ENCODE data around the gene LSM14B. TPM values are rescaled to one million over a fixed set of nuclear protein-coding genes. Genes with fewer than 3 reads are reported as not detected.

LSM14B gene
- total RNA-seq, 1 donor from 2014 or later = 67.8 TPM

DNA sequence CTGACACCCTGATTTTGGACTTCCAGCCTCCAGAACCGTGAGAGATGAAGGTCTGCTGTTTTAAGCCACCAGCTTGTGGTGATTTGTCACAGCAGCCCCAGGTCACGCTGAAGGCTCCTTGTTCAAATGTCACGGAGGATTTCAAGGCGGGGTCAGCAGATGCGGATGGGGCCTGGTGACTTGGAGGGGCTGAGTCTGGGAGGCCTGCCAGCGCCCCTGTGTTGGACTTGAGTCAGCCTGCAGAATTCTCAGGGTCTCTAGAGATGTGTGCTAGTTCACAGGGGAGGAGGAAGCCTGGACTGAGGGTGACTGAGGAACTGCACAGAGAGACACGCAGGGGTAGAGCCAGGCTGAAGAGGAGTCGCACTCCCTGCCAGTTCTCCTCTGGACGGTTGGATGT lies 37.1 kb upstream of the LSM14B start:
- no peaks in the 10 kb centered on the region for H3K4me1 Mint-ChIP-seq (ENCODE audit: unreplicated experiment)
- TF ChIP-seq, protein P1, sequence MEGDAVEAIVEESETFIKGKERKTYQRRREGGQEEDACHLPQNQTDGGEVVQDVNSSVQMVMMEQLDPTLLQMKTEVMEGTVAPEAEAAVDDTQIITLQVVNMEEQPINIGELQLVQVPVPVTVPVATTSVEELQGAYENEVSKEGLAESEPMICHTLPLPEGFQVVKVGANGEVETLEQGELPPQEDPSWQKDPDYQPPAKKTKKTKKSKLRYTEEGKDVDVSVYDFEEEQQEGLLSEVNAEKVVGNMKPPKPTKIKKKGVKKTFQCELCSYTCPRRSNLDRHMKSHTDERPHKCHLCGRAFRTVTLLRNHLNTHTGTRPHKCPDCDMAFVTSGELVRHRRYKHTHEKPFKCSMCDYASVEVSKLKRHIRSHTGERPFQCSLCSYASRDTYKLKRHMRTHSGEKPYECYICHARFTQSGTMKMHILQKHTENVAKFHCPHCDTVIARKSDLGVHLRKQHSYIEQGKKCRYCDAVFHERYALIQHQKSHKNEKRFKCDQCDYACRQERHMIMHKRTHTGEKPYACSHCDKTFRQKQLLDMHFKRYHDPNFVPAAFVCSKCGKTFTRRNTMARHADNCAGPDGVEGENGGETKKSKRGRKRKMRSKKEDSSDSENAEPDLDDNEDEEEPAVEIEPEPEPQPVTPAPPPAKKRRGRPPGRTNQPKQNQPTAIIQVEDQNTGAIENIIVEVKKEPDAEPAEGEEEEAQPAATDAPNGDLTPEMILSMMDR (IDR thresholded peaks at IDR 0.05) = no peak
- no peak overlapping the region for H3K4me3 Mint-ChIP-seq (ENCODE audit: unreplicated experiment)
- no peaks in the 10 kb centered on the region for H3K36me3 Mint-ChIP-seq (ENCODE audit: unreplicated experiment)
- H3K27ac Mint-ChIP-seq (ENCODE audit: unreplicated experiment) = no peak overlapping the region
- no peaks in the 10 kb centered on the region for H3K9me3 Mint-ChIP-seq (ENCODE audit: unreplicated experiment)
- DNase-seq (ENCODE audit: extremely low spot score, unreplicated experiment) = no peak
- peaks cover 7% of the 10 kb centered on the region for H3K27me3 Mint-ChIP-seq (ENCODE audit: unreplicated experiment)

DNA sequence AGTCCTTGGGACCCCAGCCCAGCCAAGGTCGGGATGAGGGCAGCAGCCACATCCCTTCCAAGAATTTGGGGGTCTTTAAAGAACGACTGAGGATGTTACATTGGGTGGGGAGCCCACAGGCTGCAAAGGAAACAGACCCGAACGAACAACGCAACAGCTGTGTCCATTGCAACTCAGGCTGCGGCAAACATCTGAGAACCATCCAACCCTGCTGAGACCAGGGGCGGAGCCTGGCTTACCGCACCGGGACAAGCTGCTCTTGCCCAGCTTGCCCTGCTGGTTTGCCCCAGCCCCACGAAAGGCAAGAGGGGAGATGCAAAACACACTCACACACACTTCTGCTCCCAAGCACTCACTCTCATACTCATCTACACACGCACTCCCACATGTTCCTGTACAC lies 35.0 kb upstream of the LSM14B start:
- Mint-ChIP-seq H3K9me3 (ENCODE audit: unreplicated experiment) (no peaks in the 10 kb centered on the region), H3K4me1 (ENCODE audit: unreplicated experiment) (no peaks in the 10 kb centered on the region), H3K27ac (ENCODE audit: unreplicated experiment) (no peak overlapping the region), H3K36me3 (ENCODE audit: unreplicated experiment) (no peaks in the 10 kb centered on the region), H3K4me3 (ENCODE audit: unreplicated experiment) (no peak overlapping the region), H3K27me3 (ENCODE audit: unreplicated experiment) (peaks cover 11% of the 10 kb centered on the region)
- DNase-seq (ENCODE audit: extremely low spot score, unreplicated experiment) = no peak
- TF ChIP-seq, protein P1 (IDR thresholded peaks at IDR 0.05) = no peak

DNA sequence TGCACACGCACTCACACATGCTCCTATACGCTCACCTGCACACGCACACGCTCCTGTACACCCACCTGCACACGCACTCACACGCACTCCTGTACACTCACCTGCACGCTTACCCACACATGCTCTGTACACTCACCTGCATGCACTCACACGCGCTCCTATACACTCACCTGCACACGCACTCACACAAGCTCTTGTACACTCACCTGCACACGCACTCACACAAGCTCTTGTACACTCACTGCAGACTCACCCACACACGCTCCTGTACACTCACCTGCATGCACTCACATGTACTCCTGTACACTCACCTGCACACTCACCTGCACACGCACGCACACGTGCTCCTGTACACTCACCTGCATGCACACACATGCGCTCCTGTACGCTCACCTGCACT lies 34.6 kb upstream of the LSM14B start:
- Mint-ChIP-seq H3K27ac (ENCODE audit: unreplicated experiment) (no peak overlapping the region), H3K27me3 (ENCODE audit: unreplicated experiment) (peaks cover 11% of the 10 kb centered on the region), H3K4me3 (ENCODE audit: unreplicated experiment) (no peak overlapping the region), H3K4me1 (ENCODE audit: unreplicated experiment) (no peaks in the 10 kb centered on the region), H3K9me3 (ENCODE audit: unreplicated experiment) (no peaks in the 10 kb centered on the region), H3K36me3 (ENCODE audit: unreplicated experiment) (no peaks in the 10 kb centered on the region)
- TF ChIP-seq, protein P1 (IDR thresholded peaks at IDR 0.05) = no peak
- DNase-seq (ENCODE audit: extremely low spot score, unreplicated experiment) = no peak

DNA sequence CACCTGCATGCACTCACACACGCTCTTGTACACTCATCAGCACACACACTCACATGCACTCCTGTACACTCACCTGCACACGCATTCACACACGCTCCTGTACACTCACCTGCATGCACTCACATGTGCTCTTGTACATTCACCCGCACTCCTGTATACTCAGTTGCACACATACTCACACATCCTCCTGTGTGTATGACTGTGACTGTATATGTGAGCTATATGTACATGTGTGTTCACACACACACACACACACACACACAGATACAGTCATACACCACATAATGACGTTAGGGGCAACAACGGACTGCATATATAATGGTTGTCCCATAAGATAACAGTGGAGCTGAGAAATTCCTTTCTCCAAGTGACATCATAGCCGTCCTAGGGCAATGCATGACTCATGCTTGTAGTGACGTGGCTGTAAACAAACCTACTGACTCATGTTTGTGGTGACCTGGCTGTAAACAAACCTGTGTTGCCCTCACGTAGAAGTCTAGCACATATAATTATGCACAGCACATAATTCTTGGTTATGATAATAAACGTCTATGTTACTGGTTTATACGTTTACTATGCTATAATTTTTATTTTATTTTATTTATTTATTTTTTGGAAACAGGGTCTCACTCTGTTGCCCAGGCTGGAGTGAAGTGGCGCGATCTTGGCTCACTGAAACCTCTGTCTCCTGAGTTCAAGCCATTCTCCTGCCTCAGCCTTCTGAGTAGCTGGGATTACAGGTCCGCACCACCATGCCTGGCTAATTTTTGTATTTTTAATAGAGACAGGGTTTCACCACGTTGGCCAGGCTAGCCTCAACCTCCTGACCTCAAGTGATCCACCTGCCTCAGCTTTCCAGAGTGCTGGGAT lies 33.8 kb upstream of the LSM14B start:
- Mint-ChIP-seq H3K27ac (ENCODE audit: unreplicated experiment) (no peak overlapping the region), H3K27me3 (ENCODE audit: unreplicated experiment) (peaks cover 9% of the 10 kb centered on the region), H3K4me1 (ENCODE audit: unreplicated experiment) (no peaks in the 10 kb centered on the region), H3K4me3 (ENCODE audit: unreplicated experiment) (no peak overlapping the region), H3K9me3 (ENCODE audit: unreplicated experiment) (no peaks in the 10 kb centered on the region), H3K36me3 (ENCODE audit: unreplicated experiment) (no peaks in the 10 kb centered on the region)
- no peak for DNase-seq (ENCODE audit: extremely low spot score, unreplicated experiment)
- TF ChIP-seq, protein P1 (IDR thresholded peaks at IDR 0.05) = no peak

DNA sequence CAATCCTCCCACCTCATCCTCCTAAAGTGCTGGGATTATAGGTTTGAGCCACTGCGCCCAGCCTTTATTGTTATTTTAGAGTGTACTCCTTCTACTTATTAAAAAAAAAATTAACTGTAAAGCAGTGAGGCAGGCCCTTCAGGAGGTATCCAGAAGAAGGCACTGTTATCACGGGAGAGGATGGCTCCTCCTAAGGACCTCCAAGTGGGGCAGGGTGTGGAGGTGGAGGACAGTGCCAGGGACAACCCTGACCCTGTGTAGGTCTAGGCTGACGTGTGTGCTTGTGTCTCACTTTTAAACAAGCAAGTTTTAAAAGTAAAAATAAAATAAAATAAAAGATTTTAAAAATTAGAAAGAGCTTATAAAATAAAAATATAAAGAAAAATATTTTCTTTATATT lies 32.9 kb upstream of the LSM14B start:
- DNase-seq (ENCODE audit: extremely low spot score, unreplicated experiment) = no peak
- TF ChIP-seq, protein P1 (IDR thresholded peaks at IDR 0.05) = no peak
- Mint-ChIP-seq H3K4me3 (ENCODE audit: unreplicated experiment) (no peak overlapping the region), H3K9me3 (ENCODE audit: unreplicated experiment) (no peaks in the 10 kb centered on the region), H3K36me3 (ENCODE audit: unreplicated experiment) (no peaks in the 10 kb centered on the region), H3K27me3 (ENCODE audit: unreplicated experiment) (peaks cover 7% of the 10 kb centered on the region), H3K27ac (ENCODE audit: unreplicated experiment) (no peak overlapping the region), H3K4me1 (ENCODE audit: unreplicated experiment) (no peaks in the 10 kb centered on the region)
